SU-DHL-6 (cell line): ENCODE measurements around the gene BNC2.

Experiments
- CTCF ChIP-seq: fragments of 200-600 bp; sonication (generic); IDR thresholded peaks from one replicate; pipeline ENCODE4 v1.5.1; 2017; ENCODE audit warnings: antibody characterized with exemption, mild to moderate bottlenecking, low read length, moderate library complexity; ENCODE audit not compliant: insufficient read depth, poor library complexity, severe bottlenecking
- EZH2phosphoT487 ChIP-seq: fragments of 200-600 bp; sonication (generic), shearing (Covaris generic); conservative IDR thresholded peaks from 2 replicates; pipeline ENCODE4 v1.6.1; 2018; ENCODE audit warnings: mild to moderate bottlenecking, antibody characterized with exemption, low read length, moderate library complexity, mixed read lengths

GRCh38 chr9:16866587-16866986, 3.9 kb downstream of the BNC2 start:
- TF ChIP-seq CTCF (no peak), EZH2phosphoT487 (no peak)
